Measurements from ENCODE around the gene COP1.
"Not testable (repeated sequence)": the region's sequence is repeated elsewhere in the genome, so short reads cannot be mapped to it uniquely, and the experiment has no call there.

COP1 gene

GRCh38 chr1:175984813-175985212 is 222.3 kb downstream of the COP1 start:
- ChIA-PET CTCF (no interaction called here), POLR2A (ENCODE audit: low non-redundant PET) (no interaction called here)
- H3K27ac ChIP-seq = no peak overlapping the region
- TF ChIP-seq, protein P1, sequence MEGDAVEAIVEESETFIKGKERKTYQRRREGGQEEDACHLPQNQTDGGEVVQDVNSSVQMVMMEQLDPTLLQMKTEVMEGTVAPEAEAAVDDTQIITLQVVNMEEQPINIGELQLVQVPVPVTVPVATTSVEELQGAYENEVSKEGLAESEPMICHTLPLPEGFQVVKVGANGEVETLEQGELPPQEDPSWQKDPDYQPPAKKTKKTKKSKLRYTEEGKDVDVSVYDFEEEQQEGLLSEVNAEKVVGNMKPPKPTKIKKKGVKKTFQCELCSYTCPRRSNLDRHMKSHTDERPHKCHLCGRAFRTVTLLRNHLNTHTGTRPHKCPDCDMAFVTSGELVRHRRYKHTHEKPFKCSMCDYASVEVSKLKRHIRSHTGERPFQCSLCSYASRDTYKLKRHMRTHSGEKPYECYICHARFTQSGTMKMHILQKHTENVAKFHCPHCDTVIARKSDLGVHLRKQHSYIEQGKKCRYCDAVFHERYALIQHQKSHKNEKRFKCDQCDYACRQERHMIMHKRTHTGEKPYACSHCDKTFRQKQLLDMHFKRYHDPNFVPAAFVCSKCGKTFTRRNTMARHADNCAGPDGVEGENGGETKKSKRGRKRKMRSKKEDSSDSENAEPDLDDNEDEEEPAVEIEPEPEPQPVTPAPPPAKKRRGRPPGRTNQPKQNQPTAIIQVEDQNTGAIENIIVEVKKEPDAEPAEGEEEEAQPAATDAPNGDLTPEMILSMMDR (conservative IDR thresholded peaks at IDR 0.05; ENCODE audit: low read depth) = no peak
- no peak for DNase-seq (ENCODE audit: low spot score)

- no peak for DNase-seq (ENCODE audit: low spot score)
- CTCF ChIA-PET = no interaction called here
- no peak overlapping the region for H3K27ac ChIP-seq
- TF ChIP-seq, protein P1 (conservative IDR thresholded peaks at IDR 0.05; ENCODE audit: low read depth) = no peak
- POLR2A ChIA-PET (ENCODE audit: low non-redundant PET) = no interaction called here
Measured at GRCh38 chr1:175984057-175984812, 222.9 kb downstream of the COP1 start.

DNA sequence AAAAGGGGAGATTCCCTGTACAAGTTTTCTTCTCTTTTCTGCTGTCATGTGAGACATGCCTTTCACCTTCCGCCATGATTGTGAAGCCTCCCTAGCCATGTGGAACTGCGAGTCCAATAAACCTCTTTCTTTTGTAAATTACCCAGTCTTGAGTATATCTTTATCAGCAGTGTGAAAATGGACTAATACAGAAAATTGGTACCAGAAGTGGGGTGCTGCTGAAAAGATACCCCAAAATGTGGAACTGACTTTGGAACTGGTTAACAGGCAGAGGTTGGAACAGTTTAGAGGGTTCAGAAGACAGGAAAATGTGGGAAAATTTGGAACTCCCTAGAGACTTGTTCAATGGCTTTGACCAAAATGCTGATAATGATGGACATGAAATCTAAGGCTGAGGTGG is 223.7 kb downstream of the COP1 start:
- CTCF ChIA-PET; POLR2A ChIA-PET (ENCODE audit: low non-redundant PET); H3K27ac ChIP-seq; DNase-seq (ENCODE audit: low spot score): not testable (repeated sequence)

DNA sequence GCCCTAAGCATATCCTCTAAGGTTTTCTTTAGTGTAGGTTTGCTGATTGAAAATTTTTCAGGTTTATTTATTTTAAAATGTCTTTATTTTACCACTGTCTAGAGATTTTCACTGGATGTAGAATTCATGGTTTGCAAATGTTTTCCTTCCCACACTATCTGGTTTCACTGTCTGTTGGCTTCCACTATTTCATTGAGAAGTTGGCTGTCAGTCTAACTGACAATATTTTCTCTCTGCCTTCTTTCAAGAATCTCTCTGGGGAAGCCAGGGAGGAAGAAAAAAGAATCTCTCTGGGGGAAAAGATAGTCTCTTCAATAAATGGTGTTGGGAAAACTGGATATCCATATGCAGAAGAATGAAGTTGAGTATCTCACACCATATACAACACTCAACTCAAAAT is 226.0 kb downstream of the COP1 start:
- DNase-seq (ENCODE audit: low spot score) = no peak

GRCh38 chr1:175978926-175979325 is 228.2 kb downstream of the COP1 start:
- POLR2A ChIA-PET (ENCODE audit: low non-redundant PET) = no interaction called here

More for the DNA sequence above, 226.0 kb downstream of the COP1 start:
- TF ChIP-seq, protein P1 (conservative IDR thresholded peaks at IDR 0.05; ENCODE audit: low read depth) = no peak
- H3K27ac ChIP-seq = no peak overlapping the region
- ChIA-PET POLR2A (ENCODE audit: low non-redundant PET) (no interaction called here), CTCF (interaction anchor here (0.6 to 0.7 kb wide), 2 partner anchors 61 to 901 kb away, joined by 3 read pairs; no protein-coding TSS in a partner anchor)

DNA sequence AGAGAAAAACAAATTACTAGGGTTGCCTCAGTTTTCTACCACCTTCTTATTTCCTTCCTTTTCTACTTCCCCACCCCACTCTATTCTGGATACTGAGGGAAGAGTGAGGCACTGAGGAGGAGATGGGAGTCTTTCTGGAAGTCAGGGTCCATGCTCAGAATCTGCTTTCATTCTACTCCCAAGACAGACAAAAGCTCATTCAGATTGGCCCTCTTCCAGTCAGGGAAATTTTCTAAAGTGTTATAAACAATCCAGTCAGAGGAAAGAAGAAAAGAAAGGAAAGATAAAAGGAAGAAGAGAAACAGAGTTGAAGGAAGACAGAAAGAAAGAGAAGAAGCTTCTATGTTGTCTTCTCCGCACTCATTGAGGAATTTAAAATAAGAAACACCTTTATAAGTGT is 228.6 kb downstream of the COP1 start:
- CTCF ChIA-PET = no interaction called here
- POLR2A ChIA-PET (ENCODE audit: low non-redundant PET) = no interaction called here
- TF ChIP-seq, protein P1 (conservative IDR thresholded peaks at IDR 0.05; ENCODE audit: low read depth) = no peak
- DNase-seq (ENCODE audit: low spot score) = no peak
- no peak overlapping the region for H3K27ac ChIP-seq

More at GRCh38 chr1:175978926-175979325, 228.2 kb downstream of the COP1 start:
- CTCF ChIA-PET = no interaction called here
- DNase-seq (ENCODE audit: low spot score) = no peak
- H3K27ac ChIP-seq = no peak overlapping the region
- TF ChIP-seq, protein P1 (conservative IDR thresholded peaks at IDR 0.05; ENCODE audit: low read depth) = no peak

- H3K27ac ChIP-seq = no peak overlapping the region
- no peak for DNase-seq (ENCODE audit: low spot score)
- TF ChIP-seq, protein P1 (conservative IDR thresholded peaks at IDR 0.05; ENCODE audit: low read depth) = no peak
- ChIA-PET CTCF (interaction anchor here (0.8 kb wide), 1 partner anchor 858 kb away, joined by 6 read pairs; no protein-coding TSS in a partner anchor), POLR2A (ENCODE audit: low non-redundant PET) (no interaction called here)
Measured at GRCh38 chr1:175976865-175977642, 230.0 kb downstream of the COP1 start.

All from RWPE1 (cell line).